T-cell (primary cell): Measurements from ENCODE around the gene SPINT4. TPM values are rescaled to one million over a fixed set of nuclear protein-coding genes. Genes with fewer than 3 reads are reported as not detected.
A peak's percentile ranks its signal among the peaks of the same experiment; 100 is the strongest.

Experiments used
- ATAC-seq, 4 experiments: fragments of 200-7000 bp in 3 of 4; fragments of 150-1000 bp in 1 of 4; cut with Tn5 transposase; replicated peaks in 1 of 4; 1 replicate in 3 of 4; 2 replicates in 1 of 4; pipeline ENCODE4 v1.10.0; 2021; ENCODE audit warnings: moderate library complexity in 3 of 4, mild to moderate bottlenecking in 2 of 4, moderate number of reproducible peaks in 1 of 4
- CTCF ChIA-PET, 2 donors: fragments of 300-600 bp; sonication (Branson Sonifier 250); formaldehyde crosslinking; loops; one replicate each; lab custom pipeline; 2022; ENCODE audit warnings: antibody characterized with exemption in 2 of 2; lab: Charles Lee
- POLR2A ChIA-PET, 2 donors: fragments of 300-600 bp; sonication (Branson Sonifier 250); formaldehyde crosslinking; loops; one replicate each; lab custom pipeline; 2022; ENCODE audit warnings: antibody characterized with exemption in 2 of 2; lab: Charles Lee
- DNase-seq, 35 experiments: peaks; one replicate each; pipeline versions ENCODE4 v3.0.0 to v3.0.0-alpha.2; 2013 to 2023
- H3K27ac ChIP-seq: one replicate; pipeline ENCODE4 v1.5.1; 2013; ENCODE audit warnings: low read length
- H3K27me3 ChIP-seq, 2 experiments: replicated peaks in 1 of 2; 1 replicate in 1 of 2; 2 replicates in 1 of 2; pipeline versions ENCODE4 v1.6.1 to v1.7.0; 2013; ENCODE audit warnings: low read length in 1 of 2, mixed read lengths in 1 of 2; ENCODE audit not compliant: control insufficient read depth in 2 of 2, insufficient read depth in 2 of 2; ENCODE audit errors: extremely low read depth in 1 of 2
- H3K36me3 ChIP-seq, 2 donors: 1 replicate in 1 of 2; 2 replicates in 1 of 2; pipeline versions ENCODE4 v1.6.1 to v1.7.0; 2013; ENCODE audit warnings: low read length in 1 of 2; ENCODE audit not compliant: control insufficient read depth in 2 of 2, insufficient read depth in 1 of 2; ENCODE audit errors: extremely low read depth in 1 of 2
- H3K4me1 ChIP-seq, 2 experiments: 1 replicate in 1 of 2; 2 replicates in 1 of 2; pipeline versions ENCODE4 v1.6.1 to v1.7.0; 2013; ENCODE audit warnings: low read length in 2 of 2, mixed read lengths in 1 of 2; ENCODE audit not compliant: insufficient read depth in 2 of 2, control insufficient read depth in 1 of 2; ENCODE audit errors: extremely low read depth in 1 of 2
- H3K4me3 ChIP-seq, 2 donors: 1 replicate in 1 of 2; 2 replicates in 1 of 2; pipeline versions ENCODE4 v1.5.1 to v1.7.0; 2013; ENCODE audit warnings: mild to moderate bottlenecking in 2 of 2, low read length in 1 of 2, moderate library complexity in 1 of 2; ENCODE audit not compliant: control insufficient read depth in 1 of 2; ENCODE audit errors: extremely low read depth in 1 of 2
- H3K9me3 ChIP-seq: 2 replicates; pipeline ENCODE4 v1.7.0; 2013
- H3K27ac Mint-ChIP-seq, 2 donors: one replicate each; pipeline ENCODE4 v1.8.0; 2020 to 2021; ENCODE audit warnings: mild to moderate bottlenecking in 2 of 2, mixed read lengths in 2 of 2
- H3K27me3 Mint-ChIP-seq, 2 donors: one replicate each; pipeline ENCODE4 v1.8.0; 2021 to 2022; ENCODE audit warnings: mixed read lengths in 2 of 2
- H3K36me3 Mint-ChIP-seq: one replicate; pipeline ENCODE4 v1.8.0; 2021; ENCODE audit warnings: mixed read lengths
- H3K4me1 Mint-ChIP-seq, 3 donors: one replicate each; pipeline ENCODE4 v1.8.0; 2020 to 2022; ENCODE audit warnings: mixed read lengths in 3 of 3, mild to moderate bottlenecking in 1 of 3
- H3K4me3 Mint-ChIP-seq, 3 donors: one replicate each; pipeline ENCODE4 v1.8.0; 2020 to 2022; ENCODE audit warnings: mild to moderate bottlenecking in 3 of 3, mixed read lengths in 3 of 3, moderate library complexity in 3 of 3
- H3K9me3 Mint-ChIP-seq, 3 donors: one replicate each; pipeline ENCODE4 v1.8.0; 2020 to 2022; ENCODE audit warnings: mixed read lengths in 3 of 3
- WGBS: methylation state at CpG from one replicate; pipeline ENCODE4 v1.1.5; 2013; ENCODE audit warnings: missing lambda C conversion rate; ENCODE audit not compliant: insufficient coverage; 5-methylcytosine and 5-hydroxymethylcytosine counted together
- total RNA-seq, 35 experiments: library from RNA in 6 of 35; stranded (reverse) in 6 of 35; fragments of 120-200 nt in 1 of 35; gene quantifications; one replicate each; pipeline versions ENCODE4 v1.2.1 to v1.2.4 and lab custom pipeline; 2013 to 2026

The SPINT4 gene
- total RNA-seq, 5 donors from 2014 or later (not counting 1 experiment from before 2014, with no cell fraction given), result not detected

DNA sequence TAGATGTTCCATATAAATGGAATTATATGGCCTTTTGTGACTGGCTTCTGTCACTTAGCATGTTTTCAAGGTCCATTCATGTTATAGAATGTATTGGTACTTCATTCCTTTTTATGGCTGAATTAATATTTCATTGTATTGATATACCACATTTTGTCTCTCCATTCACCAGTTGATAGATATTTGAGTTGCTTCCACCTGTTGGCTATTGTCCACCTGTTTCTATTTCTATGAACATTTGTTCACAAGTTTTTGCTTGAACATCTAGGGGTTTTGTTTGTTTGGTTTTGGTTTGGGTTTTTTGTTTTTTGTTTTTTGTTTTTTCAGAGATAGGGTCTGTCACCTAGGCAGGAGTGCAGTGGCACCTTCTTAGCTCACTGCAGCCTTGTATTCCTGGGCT, 46.3 kb downstream of the SPINT4 start:
- peaks cover 0 to 13% of the 10 kb centered on the region in 2 experiments for H3K27me3 ChIP-seq
- no peak overlapping the region for H3K27ac Mint-ChIP-seq
- no peak for ATAC-seq

DNA sequence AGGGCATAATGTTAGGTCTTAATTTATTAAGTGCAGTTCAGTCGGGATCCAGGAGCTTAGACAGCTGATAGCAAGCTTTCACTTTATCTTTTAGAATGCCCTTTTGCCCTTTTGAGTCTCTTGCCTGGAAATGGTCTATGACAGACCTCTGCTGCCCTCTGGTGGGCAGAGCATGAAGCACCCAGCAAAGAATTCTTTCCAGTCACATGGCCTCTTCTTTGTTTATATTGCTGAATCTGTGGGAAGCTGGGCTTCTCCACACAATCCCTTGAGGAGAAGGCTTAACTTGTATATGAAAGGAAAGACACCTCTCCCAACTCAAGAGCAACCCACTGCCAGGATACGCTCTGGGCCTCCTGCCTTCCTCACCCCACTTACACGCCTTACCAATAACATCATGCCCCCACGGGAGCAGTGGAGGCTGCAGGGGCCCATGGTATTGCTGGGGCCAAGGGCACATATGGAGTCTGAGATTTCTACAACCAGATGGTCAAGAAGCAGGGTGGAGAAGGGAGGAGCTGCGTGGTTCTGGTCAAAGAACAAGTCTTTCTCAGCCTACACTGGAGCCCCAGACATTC, 49.1 kb downstream of the SPINT4 start:
- DNase-seq, result peak; percentile 50 to 89 (median 74)
- peaks cover 0 to 5% (median 5%) of the 10 kb centered on the region in 3 donors for H3K4me1 Mint-ChIP-seq
- ChIA-PET CTCF (interaction anchor here (0.6 to 4.0 kb wide), 35 partner anchors 9 to 1978 kb away, joined by 3 to 51 read pairs (median 3); partner anchors contain the start of genes DNTTIP1 (in 1 of the 2), SYS1 (in 1 of the 2) and WFDC3 (in 1 of the 2)), POLR2A (interaction anchor here in 1 of 2 donors (0.6 kb wide), 1 partner anchor 16 kb away, joined by 3 read pairs; no protein-coding TSS in a partner anchor)
- Histone ChIP-seq H3K27me3 (peaks cover 0 to 19% of the 10 kb centered on the region in 2 experiments), H3K9me3 (no peaks in the 10 kb centered on the region), H3K4me1 (peaks cover 0 to 3% of the 10 kb centered on the region in 2 experiments), H3K4me3 (no peak overlapping the region), H3K36me3 (no peaks in the 10 kb centered on the region), H3K27ac (no peak overlapping the region)
- peak; percentile 70 to 82 (median 74) for ATAC-seq
- no peaks in the 10 kb centered on the region for H3K9me3 Mint-ChIP-seq
- H3K27me3 Mint-ChIP-seq, result peaks cover 9 to 26% of the 10 kb centered on the region in 2 donors
- 10% methylated on average over 2 of the region's 5 CpGs for WGBS
- H3K4me3 Mint-ChIP-seq, result no peak overlapping the region
- H3K27ac Mint-ChIP-seq, result peak overlapping the region in 1 of 2 donors; percentile 52
- H3K36me3 Mint-ChIP-seq, result no peaks in the 10 kb centered on the region

More for the DNA sequence above, 46.3 kb downstream of the SPINT4 start:
- Mint-ChIP-seq H3K9me3 (no peaks in the 10 kb centered on the region), H3K4me1 (peaks cover 0 to 5% (median 5%) of the 10 kb centered on the region in 3 donors), H3K4me3 (no peak overlapping the region), H3K27me3 (peaks cover 0 to 13% of the 10 kb centered on the region in 2 donors), H3K36me3 (no peaks in the 10 kb centered on the region)
- ChIA-PET POLR2A (interaction anchor here in 1 of 2 donors (0.6 kb wide), 1 partner anchor 407 kb away, joined by 3 read pairs; no protein-coding TSS in a partner anchor), CTCF (interaction anchor here (0.6 to 4.0 kb wide), 3 partner anchors 184 to 448 kb away, joined by 3 to 51 read pairs (median 7); no protein-coding TSS in a partner anchor)
- Histone ChIP-seq H3K9me3 (no peaks in the 10 kb centered on the region), H3K4me1 (peaks cover 0 to 3% of the 10 kb centered on the region in 2 experiments), H3K27ac (no peak overlapping the region), H3K36me3 (no peaks in the 10 kb centered on the region), H3K4me3 (no peak overlapping the region)
- no peak for DNase-seq

DNA sequence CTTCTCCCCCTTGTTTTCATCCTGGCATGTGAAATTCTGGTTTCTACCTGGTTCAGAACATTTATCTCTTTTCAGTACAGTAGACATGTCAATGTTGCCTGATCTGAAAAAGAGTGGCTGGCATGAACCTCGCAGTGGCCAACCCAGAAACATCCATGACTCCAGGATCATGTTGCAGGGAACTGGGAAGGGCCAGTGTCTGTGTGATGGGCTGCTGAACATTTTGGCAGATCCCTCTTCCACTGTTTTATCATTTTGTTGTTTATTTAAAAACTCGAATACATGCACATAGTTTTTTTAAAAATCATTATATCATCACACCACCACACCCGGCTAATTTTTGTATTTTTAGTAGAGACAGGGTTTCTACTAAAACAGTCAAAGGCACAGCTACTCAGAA, 50.5 kb downstream of the SPINT4 start:
- no peaks in the 10 kb centered on the region for H3K36me3 Mint-ChIP-seq
- peaks cover 0 to 5% (median 5%) of the 10 kb centered on the region in 3 donors for H3K4me1 Mint-ChIP-seq
- no CpG with 5 or more reads among the region's 3 CpGs for WGBS
- CTCF ChIA-PET, result interaction anchor here in 1 of 2 donors (2.3 kb wide), 1 partner anchor 454 kb away, joined by 22 read pairs; no protein-coding TSS in a partner anchor
- POLR2A ChIA-PET, result no interaction called here
- no peaks in the 10 kb centered on the region for H3K36me3 ChIP-seq
- H3K27me3 Mint-ChIP-seq, result peaks cover 9 to 26% of the 10 kb centered on the region in 2 donors
- H3K4me1 ChIP-seq, result peaks cover 0 to 3% of the 10 kb centered on the region in 2 experiments
- H3K27ac Mint-ChIP-seq, result no peak overlapping the region
- H3K9me3 Mint-ChIP-seq, result no peaks in the 10 kb centered on the region
- H3K4me3 Mint-ChIP-seq, result no peak overlapping the region
- no peak overlapping the region for H3K4me3 ChIP-seq
- no peak for ATAC-seq
- DNase-seq, result no peak
- peaks cover 0 to 19% of the 10 kb centered on the region in 2 experiments for H3K27me3 ChIP-seq
- no peak overlapping the region for H3K27ac ChIP-seq
- no peaks in the 10 kb centered on the region for H3K9me3 ChIP-seq

DNA sequence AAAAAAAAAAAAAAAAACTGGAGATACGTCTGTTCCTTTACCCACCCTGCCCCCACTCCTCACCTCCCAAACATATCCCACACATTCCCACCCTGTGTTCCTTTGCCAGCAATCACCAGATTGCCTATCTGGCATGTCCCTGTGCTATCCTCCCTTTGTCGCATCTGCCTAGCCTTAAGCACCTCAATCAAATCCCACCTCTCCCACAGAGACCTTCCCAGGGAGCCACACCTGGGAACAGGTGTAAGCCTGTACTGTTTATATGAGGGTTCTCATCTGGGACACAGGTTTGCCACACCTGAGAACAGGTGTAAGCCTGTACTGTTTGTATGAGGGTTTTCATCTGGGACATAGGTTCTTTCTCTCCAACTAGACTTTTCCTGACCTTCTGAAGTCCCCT, 52.8 kb downstream of the SPINT4 start:
- ChIA-PET POLR2A (no interaction called here), CTCF (no interaction called here)
- H3K4me3 ChIP-seq, result no peak overlapping the region
- Mint-ChIP-seq H3K27ac (no peak overlapping the region), H3K36me3 (no peaks in the 10 kb centered on the region), H3K4me3 (no peak overlapping the region), H3K4me1 (peaks cover 0 to 8% (median 5%) of the 10 kb centered on the region in 3 donors), H3K27me3 (peaks cover 13 to 26% of the 10 kb centered on the region in 2 donors), H3K9me3 (no peaks in the 10 kb centered on the region)
- DNase-seq (no peak), ATAC-seq (no peak)
- peaks cover 0 to 3% of the 10 kb centered on the region in 2 experiments for H3K4me1 ChIP-seq
- WGBS, result 92% methylated on average over 2 of the region's 2 CpGs
- no peaks in the 10 kb centered on the region for H3K36me3 ChIP-seq
- peaks cover 0 to 21% of the 10 kb centered on the region in 2 experiments for H3K27me3 ChIP-seq
- no peak overlapping the region for H3K27ac ChIP-seq
- no peaks in the 10 kb centered on the region for H3K9me3 ChIP-seq

DNA sequence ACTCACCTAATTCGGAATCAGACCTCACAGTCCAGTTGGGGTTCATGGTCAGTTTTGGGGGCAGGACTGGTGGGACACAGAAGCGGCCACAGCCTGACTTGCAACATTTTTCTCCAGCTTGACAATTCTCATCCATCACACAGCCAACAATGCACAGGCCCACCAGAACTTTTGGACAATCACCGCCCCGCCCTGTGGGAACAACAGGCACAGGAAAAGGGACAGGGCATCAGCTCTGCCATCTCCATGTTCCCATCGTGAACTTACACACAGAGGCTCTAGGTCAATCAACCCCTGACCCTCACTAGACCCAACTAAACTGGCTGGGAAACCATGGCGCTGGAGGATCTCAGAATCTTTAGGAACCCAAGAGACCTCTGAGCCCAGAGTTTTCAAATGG, 53.3 kb downstream of the SPINT4 start:
- H3K27me3 Mint-ChIP-seq, result peaks cover 16 to 26% of the 10 kb centered on the region in 2 donors
- H3K36me3 Mint-ChIP-seq, result no peaks in the 10 kb centered on the region
- no peak overlapping the region for H3K27ac Mint-ChIP-seq
- H3K36me3 ChIP-seq, result no peaks in the 10 kb centered on the region
- 78% methylated on average over 4 of the region's 6 CpGs for WGBS
- peaks cover 0 to 8% (median 5%) of the 10 kb centered on the region in 3 donors for H3K4me1 Mint-ChIP-seq
- CTCF ChIA-PET, result no interaction called here
- H3K4me1 ChIP-seq, result peaks cover 0 to 3% of the 10 kb centered on the region in 2 experiments
- H3K4me3 ChIP-seq, result no peak overlapping the region
- H3K27ac ChIP-seq, result no peak overlapping the region
- POLR2A ChIA-PET, result no interaction called here
- no peaks in the 10 kb centered on the region for H3K9me3 Mint-ChIP-seq
- DNase-seq (no peak), ATAC-seq (no peak)
- no peaks in the 10 kb centered on the region for H3K9me3 ChIP-seq
- H3K27me3 ChIP-seq, result peaks cover 0 to 21% of the 10 kb centered on the region in 2 experiments
- H3K4me3 Mint-ChIP-seq, result no peak overlapping the region
